ENCODE data around the gene DEPDC5.

GRCh38 chr22:31879585-31879984 lies 125.8 kb downstream of the DEPDC5 start:
- no peak for TF ChIP-seq CTCF (IDR thresholded peaks at IDR 0.05; ENCODE audit: low read depth, low read length)
- no peak for TF ChIP-seq POLR2A (IDR thresholded peaks at IDR 0.05; ENCODE audit: extremely low read depth, insufficient read length)

Measured in NB4 (cell line).